CD4-positive, alpha-beta T cell treated with Interleukin-4 for 1 hour (primary cell): ENCODE data around the gene EOGT.

Source experiments
- DNase-seq, 2 donors: peaks; one replicate each; pipeline ENCODE4 v3.0.0-alpha.2; 2020 to 2022

Gene EOGT

GRCh38 chr3:69013253-69014021 lies at the start of gene EOGT:
Gene EOGT (minus strand): TSS chr3:69013684. CDS start chr3:69009846, 3,838 bp downstream.
- DNase-seq = peak; percentile 76 to 84

- DNase-seq = no peak
These were observed 46.2 kb upstream of the EOGT start for GRCh38 chr3:69059688-69060087.

GRCh38 chr3:69058947-69059224 lies 45.4 kb upstream of the EOGT start:
- no peak for DNase-seq

- DNase-seq = peak in 1 of 2 donors; percentile 58
These were observed 44.9 kb upstream of the EOGT start for GRCh38 chr3:69058180-69058946.

- DNase-seq = no peak
These were observed 39.0 kb upstream of the EOGT start for GRCh38 chr3:69052472-69052898.

- DNase-seq = peak; percentile 98 to 99
These were observed 38.4 kb upstream of the EOGT start, which contains the start of gene TMF1 for GRCh38 chr3:69051756-69052471. Gene TMF1 (minus strand): TSS chr3:69052333. CDS start chr3:69052086, 247 bp downstream.

GRCh38 chr3:69048990-69049389 lies 35.5 kb upstream of the EOGT start:
- no peak for DNase-seq

GRCh38 chr3:69044608-69045007 lies 31.1 kb upstream of the EOGT start:
- no peak for DNase-seq

GRCh38 chr3:69033470-69033869 lies 20.0 kb upstream of the EOGT start:
- no peak for DNase-seq

GRCh38 chr3:69032737-69033136 lies 19.3 kb upstream of the EOGT start:
- no peak for DNase-seq

- DNase-seq = no peak
These were observed 18.7 kb upstream of the EOGT start for GRCh38 chr3:69032142-69032541.

- DNase-seq = no peak
These were observed 18.2 kb upstream of the EOGT start for GRCh38 chr3:69031635-69032034.

- DNase-seq = no peak
These were observed 7.4 kb upstream of the EOGT start for GRCh38 chr3:69020857-69021256.

GRCh38 chr3:69020424-69020823 lies 6.9 kb upstream of the EOGT start:
- peak in 1 of 2 donors; percentile 27 for DNase-seq

- no peak for DNase-seq
These were observed 3.4 kb upstream of the EOGT start for GRCh38 chr3:69016901-69017300.

- DNase-seq = no peak
These were observed 2.6 kb upstream of the EOGT start for GRCh38 chr3:69016102-69016501.

GRCh38 chr3:69014022-69014580 lies 617 bp upstream of the EOGT start:
- DNase-seq = no peak

GRCh38 chr3:69012800-69013252 lies 658 bp downstream of the EOGT start:
- DNase-seq = peak in 1 of 2 donors; percentile 36

GRCh38 chr3:69012100-69012799 lies 1.2 kb downstream of the EOGT start:
- no peak for DNase-seq

- no peak for DNase-seq
These were observed 2.3 kb downstream of the EOGT start for GRCh38 chr3:69011096-69011730.

- DNase-seq = no peak
These were observed 3.7 kb downstream of the EOGT start for GRCh38 chr3:69009559-69010410.
